ENCODE results near the gene APOA4.
"Not testable (repeated sequence)": the region's sequence is repeated elsewhere in the genome, so short reads cannot be mapped to it uniquely, and the experiment has no call there.

APOA4 gene

DNA sequence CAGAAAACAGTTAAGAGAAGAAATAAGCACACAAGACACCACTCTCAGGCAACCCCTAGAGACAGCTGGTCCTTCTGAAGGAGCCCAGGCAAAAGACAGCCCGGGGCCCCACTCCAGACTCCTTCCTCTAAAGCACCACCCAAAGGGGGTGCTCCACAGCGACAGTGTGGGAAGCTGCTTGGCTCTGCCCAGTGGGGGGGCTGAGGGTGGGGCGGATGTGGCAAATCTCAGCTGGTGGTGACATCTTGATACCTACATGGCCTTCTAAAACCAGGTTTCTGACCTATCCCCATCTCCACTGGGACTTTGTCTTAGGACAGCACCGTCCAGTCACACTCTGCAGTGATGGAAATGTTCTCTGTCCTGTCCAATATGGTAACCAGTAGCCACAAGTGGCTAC lies 24.5 kb upstream of the APOA4 start:
- DNase-seq (ENCODE audit: low spot score): no peak

DNA sequence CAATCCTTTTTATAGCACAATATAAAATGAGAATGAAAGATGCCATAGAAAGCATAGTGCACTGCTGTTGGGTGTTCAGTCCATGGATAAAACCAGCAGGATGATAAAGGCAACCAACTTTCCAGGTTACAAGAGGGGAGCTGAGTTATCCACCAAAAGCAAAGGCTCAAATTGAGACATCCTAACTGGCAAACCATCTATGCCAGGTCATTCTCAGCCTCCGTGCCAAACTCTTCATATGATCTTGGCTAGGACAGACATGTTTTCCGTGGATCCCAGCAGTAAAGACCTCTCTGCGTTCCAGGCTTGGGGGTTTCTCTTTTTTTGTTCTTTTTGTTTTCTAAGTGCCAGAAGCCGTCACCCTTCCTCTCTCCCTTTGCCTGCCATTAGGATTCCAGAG lies 21.6 kb upstream of the APOA4 start:
- DNase-seq (ENCODE audit: low spot score): no peak

DNA sequence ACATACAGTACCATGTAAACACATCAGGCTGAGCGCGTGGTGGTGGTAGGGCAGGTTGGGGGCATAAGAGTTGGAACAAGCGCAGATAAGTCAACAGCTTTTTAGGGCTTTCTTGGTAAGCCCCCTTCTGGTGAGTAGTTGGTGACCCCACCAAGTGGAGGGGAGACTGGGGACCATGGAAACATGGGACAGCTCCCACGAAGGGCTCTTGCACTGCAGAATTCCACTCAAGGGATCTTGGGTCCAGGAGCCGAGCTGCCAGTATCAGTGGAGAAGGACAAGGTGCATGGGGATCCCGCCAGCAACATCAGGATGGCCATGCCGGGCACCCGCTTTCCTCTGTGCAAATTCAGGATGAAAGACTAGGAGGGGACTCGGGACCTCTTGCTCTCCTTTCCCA lies 20.6 kb upstream of the APOA4 start:
- no peak for DNase-seq (ENCODE audit: low spot score)

DNA sequence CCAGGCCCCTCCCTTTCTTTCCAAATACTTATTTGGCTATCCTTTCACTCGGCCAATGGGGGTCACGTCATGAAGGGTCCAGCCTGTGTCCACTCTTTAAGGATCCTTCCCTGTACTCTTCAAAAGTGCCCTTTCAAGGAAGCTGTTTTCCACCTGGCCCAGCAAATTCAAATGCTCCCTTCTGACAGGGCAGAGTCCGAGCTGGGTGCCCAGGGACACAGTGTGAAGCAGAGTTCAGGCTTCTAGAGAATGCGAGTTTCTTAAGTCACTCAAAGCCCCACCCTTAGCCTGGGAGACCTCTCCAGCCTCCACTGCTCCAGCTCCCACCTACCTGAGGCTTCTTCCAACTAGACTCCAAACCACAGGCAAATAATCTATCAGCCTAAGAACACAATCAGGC lies 19.8 kb upstream of the APOA4 start:
- DNase-seq (ENCODE audit: low spot score): no peak

DNA sequence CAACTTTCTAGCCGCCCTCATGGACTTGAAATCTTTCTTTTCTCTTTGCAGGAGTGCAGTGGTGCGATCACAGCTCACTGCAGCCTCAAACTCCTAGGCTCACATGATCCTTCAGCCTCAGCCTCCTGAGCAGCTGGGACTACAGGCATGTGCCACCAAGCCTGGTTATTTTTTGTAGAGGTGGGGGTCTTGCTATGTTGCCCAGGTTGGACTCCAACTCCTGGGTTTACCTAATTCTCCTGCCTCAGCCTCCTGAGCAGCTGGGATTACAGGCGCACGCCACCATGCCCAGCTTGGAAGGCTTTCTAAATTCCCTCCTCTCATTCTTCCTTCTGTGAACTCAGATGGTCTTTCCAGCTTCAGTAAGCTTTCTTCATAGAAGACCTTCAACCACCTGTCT lies 19.0 kb upstream of the APOA4 start:
- no peak for DNase-seq (ENCODE audit: low spot score)

DNA sequence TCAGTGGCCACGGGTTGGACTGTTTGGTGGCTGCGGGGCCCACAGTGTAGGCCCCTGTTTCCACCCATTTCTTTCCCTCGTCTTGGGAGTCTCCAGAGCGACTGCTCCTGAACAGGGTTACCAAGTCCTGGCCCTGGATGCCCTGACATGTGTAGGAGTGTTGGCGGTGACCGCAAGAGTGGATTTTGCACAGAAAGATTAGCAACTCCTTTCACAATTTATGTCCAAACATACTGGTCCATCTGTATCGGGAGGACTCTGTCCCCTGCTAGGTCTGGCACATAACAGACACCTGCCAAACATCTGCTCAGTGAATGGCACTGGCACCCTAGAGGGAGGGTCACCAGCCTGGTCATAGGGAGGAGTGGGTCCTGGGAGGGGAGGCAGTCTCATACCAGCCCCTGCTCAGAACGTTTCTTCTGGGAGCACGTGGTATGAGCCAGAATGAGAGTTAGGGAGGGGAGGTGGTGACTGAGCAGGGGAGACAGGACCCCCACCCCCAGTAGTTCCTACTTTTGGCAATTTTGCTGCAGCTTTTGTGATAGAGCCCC lies 17.7 kb upstream of the APOA4 start:
- DNase-seq (ENCODE audit: low spot score): no peak

DNA sequence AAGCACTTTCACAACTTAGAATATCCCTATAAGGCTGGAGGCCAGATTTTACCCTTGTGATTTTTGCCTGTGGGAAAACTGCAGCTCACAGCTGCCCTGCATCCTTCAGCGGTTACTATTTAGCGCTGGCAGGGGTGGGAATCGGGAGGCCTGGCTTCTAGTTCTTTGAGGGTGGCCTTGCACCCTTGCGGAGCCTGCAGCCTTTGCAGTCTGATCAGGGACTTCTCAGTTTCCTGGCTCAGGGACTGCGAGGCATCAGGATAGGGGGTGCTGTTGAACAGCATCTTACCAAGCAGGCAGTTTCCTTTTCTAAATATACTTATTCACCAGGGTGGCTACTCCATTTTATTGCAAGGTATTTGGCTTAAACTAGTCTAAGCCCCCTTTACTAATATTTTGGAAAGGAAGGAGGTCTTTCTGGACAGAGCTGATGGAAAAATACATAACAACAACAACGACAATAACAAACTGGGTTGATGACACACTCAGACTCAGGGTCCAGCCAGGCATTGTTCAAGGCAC lies 17.2 kb upstream of the APOA4 start:
- peak; percentile 61 for DNase-seq (ENCODE audit: low spot score)

DNA sequence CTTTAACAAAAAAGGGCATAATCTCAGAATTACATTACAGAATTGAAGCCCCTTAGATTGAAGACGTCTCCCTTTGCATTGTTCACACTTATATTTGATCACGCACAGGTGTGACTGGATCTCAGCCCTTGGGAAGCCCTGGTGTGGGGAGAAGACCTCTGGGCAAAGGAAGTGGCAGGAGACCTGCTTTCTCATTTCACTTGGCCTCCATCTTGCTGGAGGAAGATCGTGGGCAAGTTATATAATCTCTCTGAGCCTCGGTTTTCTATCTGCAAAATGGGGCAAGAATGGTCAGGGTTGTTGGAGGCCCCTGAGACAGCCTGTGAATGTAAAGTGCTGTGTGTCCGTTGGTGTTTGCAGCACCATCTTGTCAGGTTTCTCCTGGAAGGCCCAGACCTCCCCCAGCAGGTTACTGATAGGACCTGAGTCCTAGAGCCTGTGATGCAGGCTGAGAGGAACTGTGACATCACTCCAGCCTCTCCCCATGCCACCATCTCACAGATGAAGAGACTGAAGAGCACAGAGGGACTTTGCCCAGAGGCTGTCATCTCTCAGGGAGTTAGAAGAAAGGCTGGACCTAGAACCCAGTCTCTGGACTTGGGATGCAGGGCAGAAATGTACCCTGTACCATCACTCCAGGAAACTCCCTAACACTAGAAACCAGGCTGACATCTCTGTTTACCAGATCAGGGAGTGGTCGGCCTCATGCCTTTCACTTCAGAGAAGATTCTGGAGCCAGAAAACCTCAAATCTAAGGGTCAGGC lies 15.4 kb upstream of the APOA4 start:
- no peak for DNase-seq (ENCODE audit: low spot score)

DNA sequence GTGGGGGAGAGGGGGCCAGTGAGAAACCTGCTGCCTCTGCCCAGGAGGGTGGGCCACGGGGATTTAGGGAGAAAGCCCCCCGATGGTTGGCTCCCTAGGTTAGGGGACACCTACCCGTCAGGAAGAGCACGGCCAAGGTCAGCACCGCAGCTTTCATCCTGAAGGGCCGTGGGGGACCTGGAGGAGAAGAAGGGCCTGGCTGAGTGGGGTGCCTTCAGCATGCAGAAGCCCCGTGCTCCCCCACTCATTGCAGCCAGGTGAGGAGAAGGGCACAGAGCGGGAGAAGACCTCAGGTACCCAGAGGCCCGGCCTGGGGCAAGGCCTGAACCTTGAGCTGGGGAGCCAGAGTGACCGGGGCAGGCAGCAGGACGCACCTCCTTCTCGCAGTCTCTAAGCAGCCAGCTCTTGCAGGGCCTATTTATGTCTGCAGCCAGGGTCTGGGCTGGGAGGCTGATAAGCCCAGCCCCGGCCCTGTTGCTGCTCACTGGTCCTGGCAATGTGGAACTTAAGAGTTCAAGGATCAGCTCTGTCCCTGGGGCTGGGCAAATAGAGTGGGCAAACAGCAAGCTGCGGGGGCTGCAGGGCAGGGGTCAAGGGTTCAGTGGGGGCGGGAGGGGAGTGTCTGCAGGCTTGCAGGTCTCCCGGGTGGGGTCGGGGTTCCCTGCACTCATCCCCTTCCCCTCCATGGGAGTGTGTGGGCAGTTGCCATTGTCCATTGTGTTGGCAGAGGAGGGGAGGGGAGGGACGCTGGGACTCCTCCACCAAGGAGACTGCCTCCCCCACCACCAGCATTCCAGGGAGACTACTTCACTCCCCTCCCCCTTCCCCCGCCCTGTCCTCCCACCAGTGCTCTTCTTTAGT lies 14.4 kb upstream of the APOA4 start, which contains the start of gene APOA1:
Gene APOA1, minus strand, starts transcription at position 392 of the 861 bp plus-strand sequence. Its CDS starts 235 bp downstream, at position 157.
- DNase-seq (ENCODE audit: low spot score): no peak

DNA sequence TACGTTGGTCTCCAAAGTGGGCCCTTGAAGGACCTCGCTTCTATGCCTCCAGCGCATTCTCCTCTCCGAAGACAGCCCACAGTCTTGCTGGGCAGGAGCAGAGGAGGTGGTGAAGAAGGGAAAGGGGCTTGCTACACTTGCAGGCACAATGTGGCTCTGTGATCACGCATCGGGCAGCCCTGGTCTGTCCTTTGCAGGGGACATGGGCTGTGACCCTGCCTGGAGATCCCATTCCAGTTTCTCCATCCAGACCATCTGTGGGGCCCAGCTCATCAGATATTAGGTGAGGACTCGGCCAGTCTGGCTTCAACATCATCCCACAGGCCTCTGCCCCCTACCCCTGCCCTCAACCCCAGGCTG lies 13.5 kb upstream of the APOA4 start:
- DNase-seq (ENCODE audit: low spot score): no peak

DNA sequence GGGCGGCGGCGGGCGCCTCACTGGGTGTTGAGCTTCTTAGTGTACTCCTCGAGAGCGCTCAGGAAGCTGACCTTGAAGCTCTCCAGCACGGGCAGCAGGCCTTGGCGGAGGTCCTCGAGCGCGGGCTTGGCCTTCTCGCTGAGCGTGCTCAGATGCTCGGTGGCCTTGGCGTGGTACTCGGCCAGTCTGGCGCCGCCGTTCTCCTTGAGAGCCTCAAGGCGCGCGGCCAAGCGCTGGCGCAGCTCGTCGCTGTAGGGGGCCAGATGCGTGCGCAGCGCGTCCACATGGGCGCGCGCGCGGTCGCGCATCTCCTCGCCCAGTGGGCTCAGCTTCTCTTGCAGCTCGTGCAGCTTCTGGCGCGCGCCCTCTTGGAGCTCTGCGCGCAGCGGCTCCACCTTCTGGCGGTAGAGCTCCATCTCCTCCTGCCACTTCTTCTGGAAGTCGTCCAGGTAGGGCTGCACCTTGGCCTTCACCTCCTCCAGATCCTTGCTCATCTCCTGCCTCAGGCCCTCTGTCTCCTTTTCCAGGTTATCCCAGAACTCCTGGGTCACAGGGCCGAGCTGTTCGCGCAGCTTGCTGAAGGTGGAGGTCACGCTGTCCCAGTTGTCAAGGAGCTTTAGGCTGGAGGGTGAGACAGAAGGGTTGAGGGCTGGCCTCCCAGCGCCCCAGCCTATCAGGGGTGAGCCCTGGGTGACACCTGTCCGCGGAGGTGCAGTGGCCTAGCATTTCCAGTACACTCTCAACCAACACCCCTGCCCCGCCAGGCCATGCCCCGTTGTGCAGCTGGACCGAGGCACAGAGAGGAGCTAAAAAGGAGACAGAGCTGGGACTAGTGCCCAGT lies 12.9 kb upstream of the APOA4 start:
- DNase-seq (ENCODE audit: low spot score): peak; percentile 88

DNA sequence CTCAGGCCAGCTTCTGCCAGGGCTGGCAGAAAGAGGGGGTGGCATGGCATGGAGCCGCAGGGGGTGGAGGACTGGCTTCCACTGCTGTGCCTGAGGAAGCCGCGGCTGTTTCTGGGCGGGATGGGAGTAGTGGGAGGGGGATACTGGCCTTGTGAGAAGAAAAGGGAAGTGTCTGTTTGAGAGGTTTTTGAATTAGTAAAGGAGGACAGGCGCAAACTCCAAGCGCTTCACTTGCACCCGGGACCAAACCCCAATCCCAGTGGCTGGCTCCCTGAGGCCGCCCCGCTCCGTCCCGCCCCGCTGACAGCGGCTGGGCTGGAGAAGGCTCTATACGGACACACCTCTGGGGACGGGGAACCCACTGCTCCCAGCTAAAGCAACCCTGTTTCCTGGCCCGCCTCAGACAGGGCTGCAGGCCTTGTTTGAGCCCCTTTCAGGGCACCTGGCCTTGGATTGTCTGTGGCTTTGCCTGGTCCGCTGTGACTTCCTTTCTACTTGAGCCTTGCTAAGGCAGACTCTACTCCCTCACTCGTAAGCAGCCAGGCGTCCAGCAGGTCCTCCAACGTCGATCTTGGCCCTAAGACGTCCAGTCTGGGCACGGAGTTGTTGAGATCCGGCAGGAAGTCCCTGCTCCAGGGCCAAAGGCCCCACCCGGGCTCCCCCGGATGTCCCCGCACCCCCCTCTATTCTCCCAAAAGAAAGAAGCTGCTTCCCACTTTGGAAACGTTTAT lies 12.1 kb upstream of the APOA4 start:
- DNase-seq (ENCODE audit: low spot score): no peak

DNA sequence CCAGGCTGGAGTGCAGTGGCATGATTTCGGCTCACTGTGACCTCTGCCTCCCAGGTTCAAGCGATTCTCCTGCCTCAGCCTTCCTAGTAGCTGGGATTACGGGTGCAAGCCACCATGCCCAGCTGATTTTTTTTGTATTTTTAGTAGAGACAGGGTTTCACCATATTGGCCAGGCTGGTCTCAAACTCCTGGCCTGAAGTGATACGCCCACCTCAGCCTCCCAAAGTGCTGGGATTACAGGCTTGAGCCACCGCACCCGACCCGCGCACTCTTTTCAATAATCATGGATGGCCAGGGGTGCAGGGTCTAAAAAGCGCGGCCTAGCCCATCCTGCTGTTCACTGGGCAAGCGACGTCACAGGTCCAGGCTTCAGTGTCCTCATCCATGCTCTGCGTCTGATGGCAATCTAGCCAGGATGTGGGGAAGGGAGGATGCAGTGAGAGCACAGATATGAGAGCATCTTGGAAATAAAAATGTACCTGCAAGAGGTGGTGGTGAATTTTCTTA lies 11.5 kb upstream of the APOA4 start:
- DNase-seq (ENCODE audit: low spot score): not testable (repeated sequence)

DNA sequence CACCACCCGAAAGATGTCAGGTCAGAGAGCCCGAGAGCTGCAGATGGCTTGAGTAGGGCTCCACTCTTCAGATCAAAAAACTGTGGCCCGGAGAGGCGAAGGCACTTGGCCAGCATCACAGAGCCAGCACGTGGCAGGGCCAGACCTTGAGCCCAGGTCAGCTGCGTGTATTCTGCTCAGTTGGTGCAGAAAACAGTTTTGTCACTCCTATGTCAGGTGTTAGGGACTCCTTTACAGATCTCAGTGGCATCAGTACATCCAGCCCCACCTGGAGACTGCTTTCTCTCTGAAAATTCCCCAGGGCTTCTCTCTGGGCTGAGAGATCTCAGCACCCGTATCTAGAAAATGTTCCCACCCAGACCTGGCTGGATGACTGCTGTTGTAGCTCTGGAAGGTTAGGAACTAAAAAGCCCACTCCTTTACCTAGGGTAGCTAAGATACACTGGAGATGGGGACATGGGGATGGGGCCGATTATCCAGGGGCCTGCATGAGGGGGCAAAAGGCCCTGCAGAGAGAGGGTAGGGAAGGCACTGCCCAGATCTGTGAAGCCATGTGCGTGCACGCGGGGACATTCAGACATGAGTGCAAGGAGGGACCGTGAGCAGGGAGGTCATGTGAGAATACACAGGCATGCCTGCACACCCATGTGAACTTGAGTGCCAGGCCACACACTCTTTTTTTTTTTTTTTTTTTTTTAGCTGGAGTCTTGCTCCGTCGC lies 10.9 kb upstream of the APOA4 start:
- DNase-seq (ENCODE audit: low spot score): no peak

DNA sequence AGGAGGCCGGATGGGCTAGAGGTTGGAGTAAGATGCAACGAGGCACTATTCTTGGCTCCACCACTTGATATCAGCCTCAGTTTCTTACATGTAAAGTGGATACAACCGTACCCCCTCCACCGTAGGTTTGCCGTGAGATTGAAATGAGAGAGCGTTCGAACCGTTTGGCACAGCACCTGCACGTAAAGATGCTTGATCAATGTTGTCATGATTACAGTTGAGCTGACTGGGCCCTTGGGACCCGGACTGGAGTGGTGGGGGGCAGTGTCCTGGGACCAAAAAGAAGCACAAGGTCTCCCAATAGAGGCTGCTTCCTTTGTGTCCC lies 10.3 kb upstream of the APOA4 start:
- DNase-seq (ENCODE audit: low spot score): no peak

DNA sequence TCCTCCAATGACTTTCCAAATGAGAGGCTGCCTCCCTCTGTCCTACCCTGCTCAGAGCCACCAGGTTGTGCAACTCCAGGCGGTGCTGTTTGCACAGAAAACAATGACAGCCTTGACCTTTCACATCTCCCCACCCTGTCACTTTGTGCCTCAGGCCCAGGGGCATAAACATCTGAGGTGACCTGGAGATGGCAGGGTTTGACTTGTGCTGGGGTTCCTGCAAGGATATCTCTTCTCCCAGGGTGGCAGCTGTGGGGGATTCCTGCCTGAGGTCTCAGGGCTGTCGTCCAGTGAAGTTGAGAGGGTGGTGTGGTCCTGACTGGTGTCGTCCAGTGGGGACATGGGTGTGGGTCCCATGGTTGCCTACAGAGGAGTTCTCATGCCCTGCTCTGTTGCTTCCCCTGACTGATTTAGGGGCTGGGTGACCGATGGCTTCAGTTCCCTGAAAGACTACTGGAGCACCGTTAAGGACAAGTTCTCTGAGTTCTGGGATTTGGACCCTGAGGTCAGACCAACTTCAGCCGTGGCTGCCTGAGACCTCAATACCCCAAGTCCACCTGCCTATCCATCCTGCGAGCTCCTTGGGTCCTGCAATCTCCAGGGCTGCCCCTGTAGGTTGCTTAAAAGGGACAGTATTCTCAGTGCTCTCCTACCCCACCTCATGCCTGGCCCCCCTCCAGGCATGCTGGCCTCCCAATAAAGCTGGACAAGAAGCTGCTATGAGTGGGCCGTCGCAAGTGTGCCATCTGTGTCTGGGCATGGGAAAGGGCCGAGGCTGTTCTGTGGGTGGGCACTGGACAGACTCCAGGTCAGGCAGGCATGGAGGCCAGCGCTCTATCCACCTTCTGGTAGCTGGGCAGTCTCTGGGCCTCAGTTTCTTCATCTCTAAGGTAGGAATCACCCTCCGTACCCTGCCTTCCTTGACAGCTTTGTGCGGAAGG lies 9.5 kb upstream of the APOA4 start:
- DNase-seq (ENCODE audit: low spot score): no peak

DNA sequence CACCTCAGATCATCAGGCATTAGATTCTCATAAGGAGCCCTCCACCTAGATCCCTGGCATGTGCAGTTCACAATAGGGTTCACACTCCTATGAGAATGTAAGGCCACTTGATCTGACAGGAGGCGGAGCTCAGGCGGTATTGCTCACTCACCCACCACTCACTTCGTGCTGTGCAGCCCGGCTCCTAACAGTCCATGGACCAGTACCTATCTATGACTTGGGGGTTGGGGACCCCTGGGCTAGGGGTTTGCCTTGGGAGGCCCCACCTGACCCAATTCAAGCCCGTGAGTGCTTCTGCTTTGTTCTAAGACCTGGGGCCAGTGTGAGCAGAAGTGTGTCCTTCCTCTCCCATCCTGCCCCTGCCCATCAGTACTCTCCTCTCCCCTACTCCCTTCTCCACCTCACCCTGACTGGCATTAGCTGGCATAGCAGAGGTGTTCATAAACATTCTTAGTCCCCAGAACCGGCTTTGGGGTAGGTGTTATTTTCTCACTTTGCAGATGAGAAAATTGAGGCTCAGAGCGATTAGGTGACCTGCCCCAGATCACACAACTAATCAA lies 8.8 kb upstream of the APOA4 start:
- no peak for DNase-seq (ENCODE audit: low spot score)

DNA sequence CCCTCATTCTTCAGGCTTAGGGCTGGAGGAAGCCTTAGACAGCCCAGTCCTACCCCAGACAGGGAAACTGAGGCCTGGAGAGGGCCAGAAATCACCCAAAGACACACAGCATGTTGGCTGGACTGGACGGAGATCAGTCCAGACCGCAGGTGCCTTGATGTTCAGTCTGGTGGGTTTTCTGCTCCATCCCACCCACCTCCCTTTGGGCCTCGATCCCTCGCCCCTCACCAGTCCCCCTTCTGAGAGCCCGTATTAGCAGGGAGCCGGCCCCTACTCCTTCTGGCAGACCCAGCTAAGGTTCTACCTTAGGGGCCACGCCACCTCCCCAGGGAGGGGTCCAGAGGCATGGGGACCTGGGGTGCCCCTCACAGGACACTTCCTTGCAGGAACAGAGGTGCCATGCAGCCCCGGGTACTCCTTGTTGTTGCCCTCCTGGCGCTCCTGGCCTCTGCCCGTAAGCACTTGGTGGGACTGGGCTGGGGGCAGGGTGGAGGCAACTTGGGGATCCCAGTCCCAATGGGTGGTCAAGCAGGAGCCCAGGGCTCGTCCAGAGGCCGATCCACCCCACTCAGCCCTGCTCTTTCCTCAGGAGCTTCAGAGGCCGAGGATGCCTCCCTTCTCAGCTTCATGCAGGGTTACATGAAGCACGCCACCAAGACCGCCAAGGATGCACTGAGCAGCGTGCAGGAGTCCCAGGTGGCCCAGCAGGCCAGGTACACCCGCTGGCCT lies 7.2 kb upstream of the APOA4 start:
- DNase-seq (ENCODE audit: low spot score): no peak
